NCI-H526 treated with DMSO at 0.1 percent for 48 hours (cell line): ENCODE results near the gene MTRR.
"Not testable (repeated sequence)": the region's sequence is repeated elsewhere in the genome, so short reads cannot be mapped to it uniquely, and the experiment has no call there.

Experiments
- DNase-seq: peaks from one replicate; lab custom pipeline; 2025; lab: John Stamatoyannopoulos, UW

MTRR gene

DNA sequence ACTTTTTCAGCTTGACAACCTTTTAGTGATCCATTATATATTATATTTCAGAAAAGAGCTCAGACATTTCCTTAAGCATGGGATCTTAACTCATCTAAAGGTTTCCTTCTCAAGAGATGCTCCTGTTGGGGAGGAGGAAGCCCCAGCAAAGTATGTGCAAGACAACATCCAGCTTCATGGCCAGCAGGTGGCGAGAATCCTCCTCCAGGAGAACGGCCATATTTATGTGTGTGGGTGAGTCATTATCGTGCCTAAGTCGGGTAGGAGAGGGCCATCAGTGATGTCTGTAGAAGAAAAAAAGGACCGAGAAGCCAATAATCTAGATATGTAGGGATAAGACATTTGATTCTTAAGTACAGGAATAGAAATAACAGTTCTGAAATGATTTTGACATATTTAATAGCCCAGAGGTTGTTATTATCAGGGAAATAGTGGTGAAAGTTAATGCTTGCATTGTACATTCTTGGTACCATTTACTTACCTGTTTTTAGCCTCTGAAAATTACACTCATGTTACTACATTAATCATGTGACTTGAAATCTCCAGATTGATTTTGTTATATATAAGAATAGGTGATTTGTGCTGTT, 28.2 kb downstream of the MTRR start:
- no peak for DNase-seq

- no peak for DNase-seq
These were observed 33.3 kb downstream of the MTRR start for GRCh38 chr5:7902201-7902600.

GRCh38 chr5:7902666-7903625, 34.0 kb downstream of the MTRR start:
- no peak for DNase-seq

GRCh38 chr5:7904170-7904569, 35.2 kb downstream of the MTRR start:
- no peak for DNase-seq

- DNase-seq = no peak
These were observed 38.7 kb downstream of the MTRR start for GRCh38 chr5:7907612-7908011.

DNA sequence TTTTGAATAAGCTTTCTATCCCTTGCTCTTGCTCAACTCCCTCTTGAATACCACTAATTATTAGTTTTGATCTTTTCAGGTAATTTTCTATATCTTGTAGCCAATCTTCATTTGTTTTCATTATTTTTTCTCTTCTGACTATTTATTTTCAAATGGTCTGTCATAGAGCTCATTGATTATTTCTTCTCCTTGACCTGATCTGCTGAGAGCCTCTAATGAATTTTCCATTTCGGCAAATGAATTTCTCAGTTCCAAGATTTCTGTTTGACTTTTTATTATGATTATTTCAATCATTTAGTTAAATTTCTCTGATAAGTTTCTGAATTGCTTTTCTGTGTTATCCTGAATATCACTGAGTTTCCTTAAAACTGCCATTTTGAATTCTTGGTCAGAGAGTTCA, 39.4 kb downstream of the MTRR start:
- no peak for DNase-seq

GRCh38 chr5:7910738-7911428, 41.9 kb downstream of the MTRR start:
- DNase-seq = no peak

DNA sequence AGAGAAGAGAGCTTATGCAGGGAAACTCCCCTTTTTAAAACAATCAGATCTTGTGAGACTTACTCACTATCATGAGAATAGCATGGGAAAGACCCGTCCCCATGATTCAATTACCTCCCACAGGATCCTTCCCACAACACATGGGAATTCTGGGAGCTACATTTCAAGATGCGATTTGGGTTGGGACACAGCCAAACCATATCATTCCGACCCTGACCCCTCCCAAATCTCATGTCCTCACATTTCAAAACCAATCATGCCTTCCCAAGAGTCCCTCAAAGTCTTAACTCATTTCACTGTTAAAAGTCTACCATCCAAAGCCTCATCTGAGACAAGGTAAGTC, 42.5 kb downstream of the MTRR start:
- not testable (repeated sequence) for DNase-seq

GRCh38 chr5:7916171-7916804, 47.3 kb downstream of the MTRR start:
- DNase-seq = no peak

DNA sequence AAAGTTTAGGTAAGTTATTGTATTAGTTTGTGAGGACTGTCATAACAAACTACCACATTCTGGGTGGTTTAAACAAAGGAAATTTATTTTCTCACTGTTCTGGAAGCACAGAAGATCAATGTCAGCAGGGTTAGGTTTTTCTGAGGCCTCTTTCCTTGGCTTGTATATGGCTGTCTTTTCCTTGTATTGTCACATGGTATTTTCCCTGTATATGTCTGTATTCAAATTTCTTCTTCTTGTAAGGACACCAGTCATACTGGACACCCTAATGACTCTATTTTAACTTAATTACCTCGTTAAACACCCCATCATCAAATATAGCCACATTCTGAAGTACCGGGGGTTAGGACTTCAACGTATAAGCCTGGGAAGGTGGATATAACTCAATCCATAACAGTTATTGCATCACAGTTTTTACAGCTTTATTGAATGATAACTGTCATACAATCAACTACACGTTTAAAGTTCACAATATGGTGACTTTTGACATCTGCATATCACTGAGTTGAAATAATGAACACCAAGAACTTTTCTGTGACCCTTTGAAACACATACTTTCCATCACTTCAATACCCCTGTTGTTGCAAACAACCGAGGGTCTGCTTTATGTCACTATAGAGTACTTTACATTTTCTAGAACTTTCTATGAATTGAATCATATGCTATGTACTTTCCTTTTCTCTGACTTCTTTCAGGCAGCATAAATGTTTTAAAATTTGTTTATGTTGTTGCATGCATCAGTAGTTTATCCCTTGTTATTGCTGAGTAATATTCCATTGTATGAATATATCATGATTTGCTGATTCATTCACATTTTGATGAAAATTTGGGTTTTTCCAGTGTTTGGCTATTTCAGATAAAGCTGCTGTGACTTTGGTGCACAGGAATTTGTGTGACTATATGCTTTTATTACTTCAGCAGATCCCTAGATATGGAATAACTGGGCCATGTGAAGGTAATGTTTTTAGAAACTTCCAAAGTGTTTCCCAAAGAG, 48.5 kb downstream of the MTRR start:
- DNase-seq = no peak

DNA sequence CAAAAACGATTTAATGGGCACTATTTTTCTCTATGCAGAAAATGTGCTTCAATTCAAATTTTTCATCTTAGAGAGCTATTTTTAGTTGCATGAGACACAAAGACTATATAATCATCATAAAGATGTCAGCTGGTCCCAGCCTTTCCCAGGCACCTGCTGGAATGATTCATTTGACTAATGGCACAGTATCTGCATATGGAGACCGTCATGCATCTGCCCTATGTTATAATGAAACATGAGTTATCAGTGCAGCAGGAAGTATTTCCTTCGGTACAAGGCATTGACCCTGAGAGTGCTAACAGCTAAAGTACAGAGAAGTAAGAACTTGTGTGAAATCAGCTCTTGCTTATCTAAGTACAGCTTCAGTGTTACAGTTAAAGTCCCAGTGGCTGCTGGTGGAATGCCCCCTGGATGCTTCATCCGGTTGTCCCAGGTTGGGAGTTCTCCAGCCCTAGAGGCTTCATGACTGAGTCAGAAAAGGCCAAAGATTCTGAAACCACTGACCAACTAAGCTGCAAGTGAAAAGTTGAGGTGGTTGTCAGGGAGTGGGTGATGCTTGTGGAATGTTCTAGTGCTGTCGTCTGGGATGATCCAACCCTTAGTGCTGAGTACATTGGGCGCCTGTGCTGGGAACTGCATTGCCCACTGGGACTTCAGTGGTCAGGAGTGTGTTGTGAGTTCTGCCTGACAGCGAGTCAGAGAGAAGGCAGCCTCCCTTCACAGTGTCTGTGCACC, 57.2 kb downstream of the MTRR start:
- DNase-seq = peak; percentile 84

DNA sequence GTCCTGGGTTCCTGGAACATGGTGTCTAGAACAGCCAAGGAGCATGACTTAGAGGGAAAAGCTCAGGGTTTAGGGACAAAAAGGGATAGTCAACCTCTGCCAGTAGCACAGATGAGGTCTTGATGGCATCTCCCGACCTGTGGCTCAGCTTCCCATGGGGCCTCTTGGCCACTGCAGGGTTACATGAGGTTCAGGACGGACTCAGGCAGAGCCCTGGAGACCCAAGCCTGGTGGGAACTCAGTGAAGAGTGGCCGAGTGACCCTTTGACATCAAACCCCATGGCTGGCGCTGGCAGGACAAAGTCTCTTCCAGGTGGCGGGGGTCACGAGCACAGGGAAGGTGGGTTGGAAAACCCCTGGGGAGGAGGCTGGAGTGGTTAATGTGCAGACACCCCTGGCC, 57.8 kb downstream of the MTRR start:
- no peak for DNase-seq

DNA sequence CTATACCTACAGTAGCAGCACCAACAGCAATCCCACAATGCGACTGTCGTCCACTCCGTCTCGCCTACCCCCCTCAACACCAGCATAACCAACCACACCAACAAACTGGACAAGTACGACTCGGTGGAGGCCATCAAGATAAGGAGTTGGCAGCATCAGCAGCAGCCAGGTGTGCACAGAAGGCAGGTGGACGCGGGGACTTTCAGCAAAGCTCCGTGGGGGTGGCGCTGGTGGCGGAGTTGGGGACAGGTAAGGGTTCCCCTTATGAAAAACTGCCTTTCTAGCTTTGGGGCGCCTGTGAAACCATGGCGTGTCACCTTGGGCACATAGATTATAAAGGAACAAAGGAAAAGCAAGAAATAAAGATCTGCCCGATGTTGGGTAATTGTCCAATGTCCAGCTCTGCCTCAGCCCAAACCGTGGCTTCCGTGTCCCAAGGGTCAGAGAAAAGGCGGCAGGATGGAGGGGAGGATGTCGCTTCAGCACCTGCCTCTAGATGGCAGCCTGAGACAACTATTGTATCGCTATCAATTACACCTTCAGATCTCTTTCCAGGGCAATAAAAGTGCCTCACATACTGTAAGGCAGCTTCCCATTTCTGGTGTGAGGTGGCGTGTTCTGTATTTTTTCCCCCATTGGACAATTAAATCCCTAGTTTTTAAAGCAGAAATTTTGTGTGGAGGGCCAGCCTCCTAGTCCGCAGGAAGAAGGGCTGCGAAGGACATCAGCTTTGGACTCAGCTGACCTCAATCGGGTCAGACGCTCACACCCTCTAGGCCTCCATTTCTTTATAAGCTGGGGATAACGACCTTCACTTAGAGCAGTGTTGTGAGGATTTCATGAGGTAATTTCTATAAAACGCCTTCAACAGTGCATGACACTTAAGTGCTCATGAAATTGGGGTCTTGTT, 58.8 kb downstream of the MTRR start:
- DNase-seq = peak; percentile 57

DNA sequence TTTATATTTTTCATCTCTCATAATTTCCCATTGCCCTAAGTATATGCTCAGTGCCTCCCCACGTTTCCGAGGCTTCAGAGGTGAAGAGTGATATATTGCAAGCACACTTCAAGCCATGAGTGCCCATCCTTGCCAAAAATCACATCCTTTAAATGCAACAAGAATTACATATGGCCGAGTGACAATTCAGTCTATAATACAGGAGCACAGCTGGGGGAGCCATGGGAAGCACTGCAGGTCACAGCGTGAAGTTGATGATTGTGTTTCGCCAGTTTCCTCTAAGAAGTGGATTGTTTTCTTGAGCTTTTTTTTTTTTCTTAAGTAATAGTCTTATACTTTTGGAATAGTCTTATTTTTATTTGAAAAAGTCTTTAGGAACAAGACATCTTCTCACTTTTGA, 61.1 kb downstream of the MTRR start:
- DNase-seq = no peak

- DNase-seq = no peak
These were observed 72.7 kb downstream of the MTRR start for GRCh38 chr5:7941692-7942091.

GRCh38 chr5:7947301-7947700, 78.4 kb downstream of the MTRR start:
- DNase-seq = no peak
